ENCODE data around the gene ZSCAN12. TPM values are rescaled to one million over a fixed set of nuclear protein-coding genes. Genes with fewer than 3 reads are reported as not detected.
A peak's percentile ranks its signal among the peaks of the same experiment; 100 is the strongest.
"Not testable (repeated sequence)": the region's sequence is repeated elsewhere in the genome, so short reads cannot be mapped to it uniquely, and the experiment has no call there.

The ZSCAN12 gene
- total and polyA plus RNA-seq, 4 donors, result 1.4 to 17.7 (median 3.8) TPM

GRCh38 chr6:28446818-28447511 lies 47.4 kb upstream of the ZSCAN12 start:
- 4 to 6% methylated on average over 36 of the region's 36 CpGs for WGBS, 2 donors

DNA sequence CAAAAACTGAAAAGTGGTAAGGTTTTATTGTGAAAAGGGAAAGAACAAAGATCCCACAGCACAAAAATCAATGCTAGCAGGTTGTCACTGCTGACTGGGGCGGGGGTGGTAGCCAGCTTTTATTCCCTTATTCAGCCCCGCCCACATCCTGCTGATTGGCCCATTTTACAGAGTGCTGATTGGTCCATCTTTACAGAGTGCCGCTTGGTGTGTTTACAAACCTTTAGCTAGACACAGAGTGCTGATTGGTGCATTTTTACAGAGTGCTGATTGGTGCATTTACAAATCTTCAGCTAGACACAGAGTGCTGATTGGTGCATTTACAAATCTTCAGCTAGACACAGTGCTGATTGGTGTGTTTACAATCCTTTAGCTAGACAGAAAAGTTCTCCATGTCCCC lies 45.2 kb upstream of the ZSCAN12 start:
- WGBS, 2 donors, result 93 to 97% methylated on average over 3 of the region's 3 CpGs
- H3K9ac ChIP-seq (ENCODE audit: insufficient read depth in 1 of 2, low read length in 2 of 2); DNase-seq; H3K36me3 ChIP-seq (ENCODE audit: control insufficient read depth in 4 of 4, insufficient read depth in 4 of 4, low read length in 4 of 4); H3K4me3 ChIP-seq; ATAC-seq (ENCODE audit: insufficient read depth, low FRiP score); H3K27ac ChIP-seq (ENCODE audit: low read depth in 1 of 2, low read length in 1 of 2); H3K27me3 ChIP-seq (ENCODE audit: control insufficient read depth in 3 of 3, insufficient read depth in 3 of 3, low read length in 2 of 3): not testable (repeated sequence)
- H3K9me3 ChIP-seq (ENCODE audit: control insufficient read depth in 4 of 4, insufficient read depth in 3 of 4, low read length in 3 of 4), result peaks cover 0 to 12% (median 0%) of the 10 kb centered on the region in 4 donors
- peaks cover 0 to 12% (median 0%) of the 10 kb centered on the region in 5 donors for H3K4me1 ChIP-seq (ENCODE audit: control insufficient read depth in 5 of 5, insufficient read depth in 5 of 5, low read length in 5 of 5)

More at GRCh38 chr6:28446818-28447511, 47.4 kb upstream of the ZSCAN12 start:
- ATAC-seq (ENCODE audit: insufficient read depth, low FRiP score) (no peak), DNase-seq (peak; percentile 45 to 58 (median 54))
- peak overlapping the region; percentile 50 to 53 for H3K9ac ChIP-seq (ENCODE audit: insufficient read depth in 1 of 2, low read length in 2 of 2)
- H3K27me3 ChIP-seq (ENCODE audit: control insufficient read depth in 3 of 3, insufficient read depth in 3 of 3, low read length in 2 of 3), result no peaks in the 10 kb centered on the region
- no peak overlapping the region for H3K27ac ChIP-seq (ENCODE audit: low read depth in 1 of 2, low read length in 1 of 2)
- peaks cover 0 to 3% (median 0%) of the 10 kb centered on the region in 4 donors for H3K36me3 ChIP-seq (ENCODE audit: control insufficient read depth in 4 of 4, insufficient read depth in 4 of 4, low read length in 4 of 4)
- H3K9me3 ChIP-seq (ENCODE audit: control insufficient read depth in 4 of 4, insufficient read depth in 3 of 4, low read length in 3 of 4), result peaks cover 0 to 12% (median 0%) of the 10 kb centered on the region in 4 donors
- H3K4me3 ChIP-seq, result no peak overlapping the region
- H3K4me1 ChIP-seq (ENCODE audit: control insufficient read depth in 5 of 5, insufficient read depth in 5 of 5, low read length in 5 of 5), result peaks cover 0 to 12% (median 0%) of the 10 kb centered on the region in 5 donors
- TF ChIP-seq CTCF (IDR thresholded peaks at IDR 0.05; ENCODE audit: control extremely low read depth, extremely low read depth), result no peak

DNA sequence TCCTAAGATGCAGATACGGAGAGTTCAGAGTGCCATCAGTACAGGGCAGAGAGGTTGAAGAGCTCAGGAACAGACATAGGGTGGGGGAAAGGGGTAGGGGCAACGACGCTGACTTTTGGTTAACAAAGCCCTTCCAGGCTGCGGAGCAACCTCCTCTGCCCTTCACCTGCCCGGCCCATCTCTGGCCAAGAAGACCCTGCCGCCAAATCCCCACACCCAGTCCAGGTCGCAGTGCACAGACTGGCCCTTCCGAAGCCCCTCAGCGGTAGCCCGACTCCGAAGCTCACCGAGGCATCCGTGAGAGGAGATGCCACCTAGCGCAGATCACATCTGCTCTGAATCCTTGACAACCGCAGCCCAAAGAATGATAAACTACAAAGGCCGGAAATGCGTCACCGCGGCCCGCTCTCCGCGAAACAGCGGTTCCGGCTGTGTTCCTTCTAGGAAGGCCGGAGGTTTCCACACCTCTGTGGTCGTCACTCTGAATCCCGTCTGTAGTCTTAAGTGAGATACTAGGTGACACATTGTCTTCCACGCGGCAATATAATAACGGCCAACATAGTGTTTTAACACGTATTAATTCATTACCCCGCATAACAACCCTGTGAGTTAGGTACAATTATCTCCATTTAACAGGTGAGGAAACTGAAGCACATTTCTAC lies 43.7 kb upstream of the ZSCAN12 start, which contains the start of gene ZSCAN23:
Gene ZSCAN23 (minus strand): TSS at position 380 of the 662 bp plus-strand sequence. CDS start 7,225 bp downstream, outside the sequence.
- 0 to 1% methylated on average over 32 of the region's 32 CpGs for WGBS, 2 donors

More for the DNA sequence above, 43.7 kb upstream of the ZSCAN12 start, which contains the start of gene ZSCAN23:
- Histone ChIP-seq H3K4me3 (peak within 1 kb of the TSS; percentile 56), H3K36me3 (ENCODE audit: control insufficient read depth in 4 of 4, insufficient read depth in 4 of 4, low read length in 4 of 4) (peaks cover 0 to 6% (median 4%) of the 10 kb centered on the region in 4 donors), H3K9me3 (ENCODE audit: control insufficient read depth in 4 of 4, insufficient read depth in 3 of 4, low read length in 3 of 4) (peaks cover 0 to 12% (median 0%) of the 10 kb centered on the region in 4 donors), H3K27ac (ENCODE audit: low read depth in 1 of 2, low read length in 1 of 2) (peak within 1 kb of the TSS in 1 of 2 donors; percentile 47), H3K27me3 (ENCODE audit: control insufficient read depth in 3 of 3, insufficient read depth in 3 of 3, low read length in 2 of 3) (no peaks in the 10 kb centered on the region), H3K9ac (ENCODE audit: insufficient read depth in 1 of 2, low read length in 2 of 2) (peak within 1 kb of the TSS; percentile 93 to 95), H3K4me1 (ENCODE audit: control insufficient read depth in 5 of 5, insufficient read depth in 5 of 5, low read length in 5 of 5) (peaks cover 0 to 12% (median 0%) of the 10 kb centered on the region in 5 donors)
- ATAC-seq (ENCODE audit: insufficient read depth, low FRiP score) (peak; percentile 92), DNase-seq (peak; percentile 90 to 93 (median 92))
- TF ChIP-seq CTCF (IDR thresholded peaks at IDR 0.05; ENCODE audit: control extremely low read depth, extremely low read depth), result no peak
